Body of pancreas (tissue), 4 donors: ENCODE data around the gene SPAG6.

Source experiments
- POLR2A ChIP-seq, 3 donors: fragments of 450-650 bp; IDR thresholded peaks; one replicate each; pipeline ENCODE4 v1.6.1; 2016; ENCODE audit warnings: antibody characterized with exemption in 3 of 3, mild to moderate bottlenecking in 2 of 3
- TF ChIP-seq, protein P1 (sequence below), 7 experiments: fragments of 450-650 bp in 4 of 7; fragments of 200-600 bp in 3 of 7; sonication (generic) in 3 of 7; IDR thresholded peaks; one replicate each; pipeline ENCODE4 v1.5.1; 2016 to 2019; ENCODE audit warnings: antibody characterized with exemption in 7 of 7

DNA sequence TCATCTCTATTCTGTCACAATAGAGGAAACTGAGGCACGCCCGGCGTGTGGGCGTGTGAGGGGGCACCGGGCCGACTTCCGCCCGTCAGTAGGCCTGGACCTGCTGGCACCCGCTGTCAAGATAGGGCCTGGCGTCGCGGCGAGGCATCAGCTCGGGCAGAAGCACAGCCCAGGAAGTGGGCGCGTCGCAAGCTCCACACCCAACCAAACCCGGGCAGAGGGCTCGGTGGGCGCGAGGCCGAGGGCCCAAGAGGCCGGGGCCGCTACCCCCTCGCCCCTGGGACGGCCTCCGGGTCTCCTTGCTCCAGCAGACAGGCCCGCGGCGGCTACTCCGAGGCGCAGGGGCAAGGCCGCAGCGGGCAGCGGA, 91.2 kb downstream of the SPAG6 start:
- TF ChIP-seq, protein P1, sequence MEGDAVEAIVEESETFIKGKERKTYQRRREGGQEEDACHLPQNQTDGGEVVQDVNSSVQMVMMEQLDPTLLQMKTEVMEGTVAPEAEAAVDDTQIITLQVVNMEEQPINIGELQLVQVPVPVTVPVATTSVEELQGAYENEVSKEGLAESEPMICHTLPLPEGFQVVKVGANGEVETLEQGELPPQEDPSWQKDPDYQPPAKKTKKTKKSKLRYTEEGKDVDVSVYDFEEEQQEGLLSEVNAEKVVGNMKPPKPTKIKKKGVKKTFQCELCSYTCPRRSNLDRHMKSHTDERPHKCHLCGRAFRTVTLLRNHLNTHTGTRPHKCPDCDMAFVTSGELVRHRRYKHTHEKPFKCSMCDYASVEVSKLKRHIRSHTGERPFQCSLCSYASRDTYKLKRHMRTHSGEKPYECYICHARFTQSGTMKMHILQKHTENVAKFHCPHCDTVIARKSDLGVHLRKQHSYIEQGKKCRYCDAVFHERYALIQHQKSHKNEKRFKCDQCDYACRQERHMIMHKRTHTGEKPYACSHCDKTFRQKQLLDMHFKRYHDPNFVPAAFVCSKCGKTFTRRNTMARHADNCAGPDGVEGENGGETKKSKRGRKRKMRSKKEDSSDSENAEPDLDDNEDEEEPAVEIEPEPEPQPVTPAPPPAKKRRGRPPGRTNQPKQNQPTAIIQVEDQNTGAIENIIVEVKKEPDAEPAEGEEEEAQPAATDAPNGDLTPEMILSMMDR (IDR thresholded peaks at IDR 0.05) = no peak
- TF ChIP-seq POLR2A (IDR thresholded peaks at IDR 0.05) = no peak
